ENCODE measurements around the gene EIF4A3. TPM values are rescaled to one million over a fixed set of nuclear protein-coding genes. Genes with fewer than 3 reads are reported as not detected.

Gene EIF4A3
- total and polyA plus RNA-seq, 2 experiments from 2014 or later = 81.7 to 107 TPM

DNA sequence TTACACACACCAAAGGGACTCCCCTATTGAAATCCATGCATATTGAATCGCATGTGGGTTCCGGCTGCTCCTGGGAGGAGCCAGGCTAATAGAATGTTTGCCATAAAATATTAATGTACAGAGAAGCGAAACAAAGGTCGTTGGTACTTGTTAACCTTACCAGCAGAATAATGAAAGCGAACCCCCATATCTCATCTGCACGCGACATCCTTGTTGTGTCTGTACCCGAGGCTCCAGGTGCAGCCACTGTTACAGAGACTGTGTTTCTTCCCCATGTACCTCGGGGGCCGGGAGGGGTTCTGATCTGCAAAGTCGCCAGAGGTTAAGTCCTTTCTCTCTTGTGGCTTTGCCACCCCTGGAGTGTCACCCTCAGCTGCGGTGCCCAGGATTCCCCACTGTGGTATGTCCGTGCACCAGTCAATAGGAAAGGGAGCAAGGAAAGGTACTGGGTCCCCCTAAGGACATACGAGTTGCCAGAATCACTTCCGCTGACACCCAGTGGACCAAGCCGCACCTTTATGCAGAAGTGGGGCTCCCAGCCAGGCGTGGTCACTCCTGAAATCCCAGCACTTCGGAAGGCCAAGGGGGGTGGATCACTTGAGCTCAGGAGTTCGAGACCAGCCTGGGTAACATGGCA lies 43.4 kb downstream of the EIF4A3 start:
- H3K9me3 ChIP-seq (ENCODE audit: low read depth) = no peaks in the 10 kb centered on the region
- no peaks in the 10 kb centered on the region for H4K20me1 ChIP-seq (ENCODE audit: insufficient read depth, poor library complexity, severe bottlenecking)
- no peaks in the 10 kb centered on the region for H3K36me3 ChIP-seq (replicated peaks; ENCODE audit: insufficient read depth, low read depth)
- H3K4me2 ChIP-seq = no peak overlapping the region
- no peak overlapping the region for H3K27ac ChIP-seq
- no peak overlapping the region for H2AFZ ChIP-seq
- peaks cover 7% of the 10 kb centered on the region for H3K4me1 ChIP-seq (ENCODE audit: insufficient read depth)
- H3K9me2 ChIP-seq (replicated peaks; ENCODE audit: insufficient read depth) = no peaks in the 10 kb centered on the region
- H3K27me3 ChIP-seq = no peaks in the 10 kb centered on the region
- H3K4me3 ChIP-seq = no peak overlapping the region
- no peak for DNase-seq (ENCODE audit: low spot score)
- WGBS (ENCODE audit: low lambda C conversion rate, missing lambda C conversion rate) = 95% methylated on average over 19 of the region's 19 CpGs
- TF ChIP-seq EZH2phosphoT487 (IDR thresholded peaks at IDR 0.05; ENCODE audit: low read depth, severe bottlenecking, unreplicated experiment) (no peak), EZH2 (IDR thresholded peaks at IDR 0.05; ENCODE audit: borderline replicate concordance) (no peak)
- TF ChIP-seq, protein P1, sequence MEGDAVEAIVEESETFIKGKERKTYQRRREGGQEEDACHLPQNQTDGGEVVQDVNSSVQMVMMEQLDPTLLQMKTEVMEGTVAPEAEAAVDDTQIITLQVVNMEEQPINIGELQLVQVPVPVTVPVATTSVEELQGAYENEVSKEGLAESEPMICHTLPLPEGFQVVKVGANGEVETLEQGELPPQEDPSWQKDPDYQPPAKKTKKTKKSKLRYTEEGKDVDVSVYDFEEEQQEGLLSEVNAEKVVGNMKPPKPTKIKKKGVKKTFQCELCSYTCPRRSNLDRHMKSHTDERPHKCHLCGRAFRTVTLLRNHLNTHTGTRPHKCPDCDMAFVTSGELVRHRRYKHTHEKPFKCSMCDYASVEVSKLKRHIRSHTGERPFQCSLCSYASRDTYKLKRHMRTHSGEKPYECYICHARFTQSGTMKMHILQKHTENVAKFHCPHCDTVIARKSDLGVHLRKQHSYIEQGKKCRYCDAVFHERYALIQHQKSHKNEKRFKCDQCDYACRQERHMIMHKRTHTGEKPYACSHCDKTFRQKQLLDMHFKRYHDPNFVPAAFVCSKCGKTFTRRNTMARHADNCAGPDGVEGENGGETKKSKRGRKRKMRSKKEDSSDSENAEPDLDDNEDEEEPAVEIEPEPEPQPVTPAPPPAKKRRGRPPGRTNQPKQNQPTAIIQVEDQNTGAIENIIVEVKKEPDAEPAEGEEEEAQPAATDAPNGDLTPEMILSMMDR (IDR thresholded peaks at IDR 0.05; ENCODE audit: poor library complexity) = no peak
- H3K79me2 ChIP-seq = no peaks in the 10 kb centered on the region

DNA sequence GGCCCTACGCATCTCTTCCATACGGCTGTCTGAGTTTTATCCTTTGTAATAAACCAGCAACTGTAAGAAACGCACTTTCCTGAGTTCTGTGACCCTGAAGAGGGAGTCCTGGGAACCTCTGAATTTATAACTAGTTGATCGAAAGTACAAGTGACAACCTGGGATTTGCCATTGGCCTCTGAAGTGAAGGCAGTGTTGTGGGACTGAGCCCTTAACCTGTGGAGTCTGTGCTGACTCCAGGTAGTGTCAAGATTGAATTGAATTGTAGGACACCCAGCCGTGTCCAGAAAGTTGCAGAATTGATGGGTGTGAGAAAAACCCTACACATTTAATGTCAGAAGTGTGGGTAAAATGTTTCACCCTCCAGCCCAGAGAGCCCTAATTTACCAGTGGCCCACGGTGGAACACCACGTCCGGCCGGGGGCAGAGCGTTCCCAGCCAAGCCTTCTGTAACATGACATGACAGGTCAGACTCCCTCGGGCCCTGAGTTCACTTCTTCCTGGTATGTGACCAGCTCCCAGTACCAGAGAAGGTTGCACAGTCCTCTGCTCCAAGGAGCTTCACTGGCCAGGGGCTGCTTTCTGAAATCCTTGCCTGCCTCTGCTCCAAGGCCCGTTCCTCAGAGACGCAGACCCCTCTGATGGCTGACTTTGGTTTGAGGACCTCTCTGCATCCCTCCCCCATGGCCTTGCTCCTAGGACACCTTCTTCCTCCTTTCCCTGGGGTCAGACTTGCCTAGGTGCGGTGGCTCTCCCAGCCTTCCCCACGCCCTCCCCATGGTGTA lies 44.1 kb downstream of the EIF4A3 start:
- Histone ChIP-seq H3K9me2 (replicated peaks; ENCODE audit: insufficient read depth) (no peaks in the 10 kb centered on the region), H3K27ac (no peak overlapping the region), H2AFZ (no peak overlapping the region), H3K27me3 (no peaks in the 10 kb centered on the region), H3K36me3 (replicated peaks; ENCODE audit: insufficient read depth, low read depth) (no peaks in the 10 kb centered on the region), H3K79me2 (no peaks in the 10 kb centered on the region), H3K4me2 (peak overlapping the region; percentile 99), H3K9me3 (ENCODE audit: low read depth) (no peaks in the 10 kb centered on the region), H4K20me1 (ENCODE audit: insufficient read depth, poor library complexity, severe bottlenecking) (no peaks in the 10 kb centered on the region), H3K4me1 (ENCODE audit: insufficient read depth) (peaks cover 7% of the 10 kb centered on the region), H3K4me3 (no peak overlapping the region)
- 88% methylated on average over 15 of the region's 15 CpGs for WGBS (ENCODE audit: low lambda C conversion rate, missing lambda C conversion rate)
- no peak for TF ChIP-seq EZH2phosphoT487 (IDR thresholded peaks at IDR 0.05; ENCODE audit: low read depth, severe bottlenecking, unreplicated experiment)
- TF ChIP-seq EZH2 (IDR thresholded peaks at IDR 0.05; ENCODE audit: borderline replicate concordance) = no peak
- DNase-seq (ENCODE audit: low spot score) = no peak

DNA sequence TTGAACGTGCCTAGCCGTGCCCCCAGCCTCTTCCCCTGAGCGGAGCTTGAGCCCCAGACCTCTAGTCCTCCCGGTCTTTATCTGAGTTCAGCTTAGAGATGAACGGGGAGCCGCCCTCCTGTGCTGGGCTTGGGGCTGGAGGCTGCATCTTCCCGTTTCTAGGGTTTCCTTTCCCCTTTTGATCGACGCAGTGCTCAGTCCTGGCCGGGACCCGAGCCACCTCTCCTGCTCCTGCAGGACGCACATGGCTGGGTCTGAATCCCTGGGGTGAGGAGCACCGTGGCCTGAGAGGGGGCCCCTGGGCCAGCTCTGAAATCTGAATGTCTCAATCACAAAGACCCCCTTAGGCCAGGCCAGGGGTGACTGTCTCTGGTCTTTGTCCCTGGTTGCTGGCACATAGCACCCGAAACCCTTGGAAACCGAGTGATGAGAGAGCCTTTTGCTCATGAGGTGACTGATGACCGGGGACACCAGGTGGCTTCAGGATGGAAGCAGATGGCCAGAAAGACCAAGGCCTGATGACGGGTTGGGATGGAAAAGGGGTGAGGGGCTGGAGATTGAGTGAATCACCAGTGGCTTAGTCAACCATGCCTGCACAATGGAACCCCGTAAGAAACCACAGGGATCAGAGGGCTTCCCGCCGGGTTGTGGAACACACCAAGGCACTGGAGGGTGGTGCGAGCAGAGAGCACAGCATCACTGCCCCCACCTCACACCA lies 44.8 kb downstream of the EIF4A3 start:
- no peak for TF ChIP-seq EZH2phosphoT487 (IDR thresholded peaks at IDR 0.05; ENCODE audit: low read depth, severe bottlenecking, unreplicated experiment)
- TF ChIP-seq, protein P1 (IDR thresholded peaks at IDR 0.05; ENCODE audit: poor library complexity) = no peak
- no peak for TF ChIP-seq EZH2 (IDR thresholded peaks at IDR 0.05; ENCODE audit: borderline replicate concordance)
- peaks cover 7% of the 10 kb centered on the region for H3K4me1 ChIP-seq (ENCODE audit: insufficient read depth)
- WGBS (ENCODE audit: low lambda C conversion rate, missing lambda C conversion rate) = 32% methylated on average over 21 of the region's 21 CpGs
- peak overlapping the region; percentile 99 for H3K4me3 ChIP-seq
- H3K9me3 ChIP-seq (ENCODE audit: low read depth) = no peaks in the 10 kb centered on the region
- DNase-seq (ENCODE audit: low spot score) = peak; percentile 38
- no peaks in the 10 kb centered on the region for H4K20me1 ChIP-seq (ENCODE audit: insufficient read depth, poor library complexity, severe bottlenecking)
- peak overlapping the region; percentile 97 for H2AFZ ChIP-seq
- no peaks in the 10 kb centered on the region for H3K27me3 ChIP-seq
- H3K79me2 ChIP-seq = no peaks in the 10 kb centered on the region
- no peaks in the 10 kb centered on the region for H3K36me3 ChIP-seq (replicated peaks; ENCODE audit: insufficient read depth, low read depth)
- H3K27ac ChIP-seq = peak overlapping the region; percentile 78
- peak overlapping the region; percentile 99 for H3K4me2 ChIP-seq
- H3K9me2 ChIP-seq (replicated peaks; ENCODE audit: insufficient read depth) = no peaks in the 10 kb centered on the region

Measured in hepatocyte (in vitro differentiated cells).